22Rv1 (cell line): Measurements from ENCODE around the gene GTF2IRD1.

Experiments
- CTCF ChIP-seq: fragments of 450-650 bp; IDR thresholded peaks from 2 replicates; pipeline ENCODE4 v1.5.1; 2017; ENCODE audit warnings: mild to moderate bottlenecking
- ZFX ChIP-seq: fragments of 450-650 bp; IDR thresholded peaks from 2 replicates; pipeline ENCODE4 v1.6.1; 2017; ENCODE audit warnings: antibody characterized with exemption, borderline replicate concordance

GRCh38 chr7:74572301-74572979 lies 118.7 kb downstream of the GTF2IRD1 start:
- TF ChIP-seq CTCF: no peak
- no peak for TF ChIP-seq ZFX
